ENCODE measurements around the gene CNGA4.
"Not testable (repeated sequence)": the region's sequence is repeated elsewhere in the genome, so short reads cannot be mapped to it uniquely, and the experiment has no call there.

CNGA4 gene

GRCh38 chr11:6270584-6271246 lies 31.8 kb downstream of the CNGA4 start:
- H3K9me3 ChIP-seq (ENCODE audit: low read length): no peaks in the 10 kb centered on the region
- no peak overlapping the region for H3K4me2 ChIP-seq (ENCODE audit: low read length)
- H3K36me3 ChIP-seq (ENCODE audit: insufficient read depth, low read length): no peaks in the 10 kb centered on the region
- no peak overlapping the region for H3K27ac ChIP-seq (ENCODE audit: low read depth, low read length, poor library complexity, severe bottlenecking)
- TF ChIP-seq CTCF (IDR thresholded peaks at IDR 0.05; ENCODE audit: low read length) (no peak), EZH2 (IDR thresholded peaks at IDR 0.05; ENCODE audit: borderline replicate concordance, low read length) (no peak)
- no peaks in the 10 kb centered on the region; the same call in 1 of the 2 replicates for H3K27me3 ChIP-seq (ENCODE audit: insufficient read depth, low read length)
- no peak overlapping the region for H3K9ac ChIP-seq (ENCODE audit: low read length)
- no peaks in the 10 kb centered on the region for H3K79me2 ChIP-seq (ENCODE audit: insufficient read depth, low read length)
- no peaks in the 10 kb centered on the region for H3K4me1 ChIP-seq (ENCODE audit: insufficient read depth, low read length, severe bottlenecking)
- H4K20me1 ChIP-seq (ENCODE audit: insufficient read depth, low read length): no peaks in the 10 kb centered on the region
- H3K9me2 ChIP-seq (ENCODE audit: low read depth, low read length): no peaks in the 10 kb centered on the region
- no peak overlapping the region for H3K4me3 ChIP-seq (ENCODE audit: low read depth, low read length, poor library complexity, severe bottlenecking)
- no peak overlapping the region for H2AFZ ChIP-seq (ENCODE audit: low read length)
- H3F3A ChIP-seq (ENCODE audit: insufficient read depth, low read length): no peaks in the 10 kb centered on the region

- H3K27me3 ChIP-seq (ENCODE audit: insufficient read depth, low read length): no peaks in the 10 kb centered on the region; the same call in 1 of the 2 replicates
- H4K20me1 ChIP-seq (ENCODE audit: insufficient read depth, low read length): no peaks in the 10 kb centered on the region
- H3K4me2 ChIP-seq (ENCODE audit: low read length): no peak overlapping the region
- no peak overlapping the region for H3K4me3 ChIP-seq (ENCODE audit: low read depth, low read length, poor library complexity, severe bottlenecking)
- H3K9me2 ChIP-seq (ENCODE audit: low read depth, low read length): no peaks in the 10 kb centered on the region
- no peaks in the 10 kb centered on the region for H3K9me3 ChIP-seq (ENCODE audit: low read length)
- no peaks in the 10 kb centered on the region for H3K36me3 ChIP-seq (ENCODE audit: insufficient read depth, low read length)
- H3K27ac ChIP-seq (ENCODE audit: low read depth, low read length, poor library complexity, severe bottlenecking): no peak overlapping the region
- TF ChIP-seq CTCF (IDR thresholded peaks at IDR 0.05; ENCODE audit: low read length) (no peak), EZH2 (IDR thresholded peaks at IDR 0.05; ENCODE audit: borderline replicate concordance, low read length) (no peak)
- no peaks in the 10 kb centered on the region for H3K4me1 ChIP-seq (ENCODE audit: insufficient read depth, low read length, severe bottlenecking)
- no peaks in the 10 kb centered on the region for H3F3A ChIP-seq (ENCODE audit: insufficient read depth, low read length)
- no peak overlapping the region for H2AFZ ChIP-seq (ENCODE audit: low read length)
- no peak overlapping the region for H3K9ac ChIP-seq (ENCODE audit: low read length)
- H3K79me2 ChIP-seq (ENCODE audit: insufficient read depth, low read length): no peaks in the 10 kb centered on the region
Measured at GRCh38 chr11:6271598-6271997, 32.7 kb downstream of the CNGA4 start.

- no peaks in the 10 kb centered on the region for H3F3A ChIP-seq (ENCODE audit: insufficient read depth, low read length)
- no peaks in the 10 kb centered on the region for H3K9me2 ChIP-seq (ENCODE audit: low read depth, low read length)
- no peaks in the 10 kb centered on the region for H3K27me3 ChIP-seq (ENCODE audit: insufficient read depth, low read length)
- no peaks in the 10 kb centered on the region for H3K9me3 ChIP-seq (ENCODE audit: low read length)
- no peak overlapping the region for H2AFZ ChIP-seq (ENCODE audit: low read length)
- no peak overlapping the region for H3K9ac ChIP-seq (ENCODE audit: low read length)
- no peak overlapping the region for H3K27ac ChIP-seq (ENCODE audit: low read depth, low read length, poor library complexity, severe bottlenecking)
- no peaks in the 10 kb centered on the region for H3K4me1 ChIP-seq (ENCODE audit: insufficient read depth, low read length, severe bottlenecking)
- H3K79me2 ChIP-seq (ENCODE audit: insufficient read depth, low read length): no peaks in the 10 kb centered on the region
- no peak overlapping the region for H3K4me3 ChIP-seq (ENCODE audit: low read depth, low read length, poor library complexity, severe bottlenecking)
- no peak overlapping the region for H3K4me2 ChIP-seq (ENCODE audit: low read length)
- TF ChIP-seq CTCF (IDR thresholded peaks at IDR 0.05; ENCODE audit: low read length): no peak
- TF ChIP-seq EZH2 (IDR thresholded peaks at IDR 0.05; ENCODE audit: borderline replicate concordance, low read length): no peak
- no peaks in the 10 kb centered on the region for H3K36me3 ChIP-seq (ENCODE audit: insufficient read depth, low read length)
- H4K20me1 ChIP-seq (ENCODE audit: insufficient read depth, low read length): no peaks in the 10 kb centered on the region
Measured at GRCh38 chr11:6273188-6273587, 34.3 kb downstream of the CNGA4 start.

GRCh38 chr11:6280809-6281208 lies 41.9 kb downstream of the CNGA4 start:
- H3K9ac ChIP-seq (ENCODE audit: low read length); H3K27ac ChIP-seq (ENCODE audit: low read depth, low read length, poor library complexity, severe bottlenecking); H3K9me3 ChIP-seq (ENCODE audit: low read length); H3F3A ChIP-seq (ENCODE audit: insufficient read depth, low read length); H3K4me3 ChIP-seq (ENCODE audit: low read depth, low read length, poor library complexity, severe bottlenecking); H3K79me2 ChIP-seq (ENCODE audit: insufficient read depth, low read length); H3K36me3 ChIP-seq (ENCODE audit: insufficient read depth, low read length); H3K9me2 ChIP-seq (ENCODE audit: low read depth, low read length); H3K4me1 ChIP-seq (ENCODE audit: insufficient read depth, low read length, severe bottlenecking); H3K4me2 ChIP-seq (ENCODE audit: low read length); H4K20me1 ChIP-seq (ENCODE audit: insufficient read depth, low read length); H2AFZ ChIP-seq (ENCODE audit: low read length); H3K27me3 ChIP-seq (ENCODE audit: insufficient read depth, low read length): not testable (repeated sequence)

Data from OCI-LY1 (cell line).